HFF-Myc (cell line): Measurements from ENCODE around the gene FGF10.

ENCODE experiments used
- DNase-seq: peaks from one replicate; pipeline ENCODE4 v3.0.0-alpha.2; 2011; ENCODE audit warnings: low read depth; ENCODE audit errors: extremely low read depth
- H3K4me3 ChIP-seq: replicated peaks from 2 replicates; pipeline ENCODE4 v1.5.1; 2011; ENCODE audit warnings: low read depth, mild to moderate bottlenecking, control low read depth, low read length
- CTCF ChIP-seq: IDR thresholded peaks from 2 replicates; pipeline ENCODE4 v1.5.1; 2012; ENCODE audit warnings: mild to moderate bottlenecking, low read depth, low read length, control low read depth; ENCODE audit errors: missing control alignments

FGF10 gene

GRCh38 chr5:44361342-44362001 is 27.7 kb downstream of the FGF10 start:
- no peak for DNase-seq
- H3K4me3 ChIP-seq = no peak overlapping the region
- no peak for TF ChIP-seq CTCF

GRCh38 chr5:44360919-44361318 is 28.3 kb downstream of the FGF10 start:
- DNase-seq = no peak
- no peak for TF ChIP-seq CTCF
- H3K4me3 ChIP-seq = no peak overlapping the region

- no peak overlapping the region for H3K4me3 ChIP-seq
- DNase-seq = no peak
- TF ChIP-seq CTCF = no peak
Observed at GRCh38 chr5:44358421-44358820, 30.8 kb downstream of the FGF10 start.

GRCh38 chr5:44356231-44356630 is 33.0 kb downstream of the FGF10 start:
- no peak for DNase-seq
- no peak overlapping the region for H3K4me3 ChIP-seq
- no peak for TF ChIP-seq CTCF

GRCh38 chr5:44345871-44346270 is 43.3 kb downstream of the FGF10 start:
- TF ChIP-seq CTCF = no peak
- DNase-seq = no peak
- H3K4me3 ChIP-seq = no peak overlapping the region

- H3K4me3 ChIP-seq = no peak overlapping the region
- no peak for TF ChIP-seq CTCF
- DNase-seq = no peak
Observed at GRCh38 chr5:44336708-44337107, 52.5 kb downstream of the FGF10 start.

GRCh38 chr5:44334622-44335021 is 54.6 kb downstream of the FGF10 start:
- no peak for TF ChIP-seq CTCF
- no peak overlapping the region for H3K4me3 ChIP-seq
- no peak for DNase-seq
